Activated CD4-positive, alpha-beta T cell treated with anti-CD3 and anti-CD28 coated beads, Interleukin-2, amount 10 ng/mL, durations not matched to agents 24 days and 14 days (primary cell): ENCODE results near the gene NEDD4. TPM values are rescaled to one million over a fixed set of nuclear protein-coding genes. Genes with fewer than 3 reads are reported as not detected.
"Not testable (repeated sequence)": the region's sequence is repeated elsewhere in the genome, so short reads cannot be mapped to it uniquely, and the experiment has no call there.

Experiments
- DNase-seq: peaks from one replicate; pipeline ENCODE4 v3.0.0; 2022
- H3K27ac Mint-ChIP-seq: one replicate; pipeline ENCODE4 v1.8.0; 2022; ENCODE audit warnings: mild to moderate bottlenecking, mixed read lengths
- H3K27me3 Mint-ChIP-seq: one replicate; pipeline ENCODE4 v1.8.0; 2022; ENCODE audit warnings: mixed read lengths
- H3K36me3 Mint-ChIP-seq: one replicate; pipeline ENCODE4 v1.8.0; 2022; ENCODE audit warnings: low read depth, mild to moderate bottlenecking, mixed read lengths
- H3K4me1 Mint-ChIP-seq: one replicate; pipeline ENCODE4 v1.8.0; 2021; ENCODE audit warnings: mixed read lengths
- H3K4me3 Mint-ChIP-seq: one replicate; pipeline ENCODE4 v1.8.0; 2022; ENCODE audit warnings: mild to moderate bottlenecking, moderate library complexity, mixed read lengths
- H3K9me3 Mint-ChIP-seq: one replicate; pipeline ENCODE4 v1.8.0; 2021; ENCODE audit warnings: mixed read lengths
- intact Hi-C: fragments of 100-400 bp; cut with micrococcal nuclease; formaldehyde crosslinking; loops from one replicate; pipeline ENCODE4 v1.15.1; 2023
- total RNA-seq: library from RNA; stranded (reverse); gene quantifications from 2 replicates; pipeline ENCODE4 v1.2.3, GENCODE V29; 2022

The NEDD4 gene
- total RNA-seq, 1 donor from 2014 or later: 9.5 TPM

DNA sequence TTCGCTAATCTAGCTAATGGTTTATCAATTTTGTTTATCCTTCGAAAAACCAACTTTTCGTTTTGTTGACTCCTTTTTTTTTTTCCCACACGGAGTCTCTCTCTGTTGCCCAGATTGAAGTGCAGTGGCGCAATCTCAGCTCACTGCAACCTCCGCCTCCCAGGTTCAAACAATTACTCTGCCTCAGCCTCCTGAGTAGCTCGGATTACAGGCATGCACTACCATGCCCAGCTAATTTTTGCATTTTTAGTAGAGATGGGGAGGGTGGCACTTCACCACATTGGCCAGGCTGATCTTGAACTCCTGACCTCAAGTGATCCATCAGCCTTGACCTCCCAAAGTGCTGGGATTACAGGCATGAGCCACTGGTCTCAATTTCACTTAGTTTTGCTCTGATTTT, 29.7 kb upstream of the NEDD4 start:
- intact Hi-C loops, H3K9me3 Mint-ChIP-seq, H3K36me3 Mint-ChIP-seq, DNase-seq, H3K4me1 Mint-ChIP-seq, H3K27ac Mint-ChIP-seq, H3K4me3 Mint-ChIP-seq: not testable (repeated sequence)
- H3K27me3 Mint-ChIP-seq: peaks cover 22% of the 10 kb centered on the region

DNA sequence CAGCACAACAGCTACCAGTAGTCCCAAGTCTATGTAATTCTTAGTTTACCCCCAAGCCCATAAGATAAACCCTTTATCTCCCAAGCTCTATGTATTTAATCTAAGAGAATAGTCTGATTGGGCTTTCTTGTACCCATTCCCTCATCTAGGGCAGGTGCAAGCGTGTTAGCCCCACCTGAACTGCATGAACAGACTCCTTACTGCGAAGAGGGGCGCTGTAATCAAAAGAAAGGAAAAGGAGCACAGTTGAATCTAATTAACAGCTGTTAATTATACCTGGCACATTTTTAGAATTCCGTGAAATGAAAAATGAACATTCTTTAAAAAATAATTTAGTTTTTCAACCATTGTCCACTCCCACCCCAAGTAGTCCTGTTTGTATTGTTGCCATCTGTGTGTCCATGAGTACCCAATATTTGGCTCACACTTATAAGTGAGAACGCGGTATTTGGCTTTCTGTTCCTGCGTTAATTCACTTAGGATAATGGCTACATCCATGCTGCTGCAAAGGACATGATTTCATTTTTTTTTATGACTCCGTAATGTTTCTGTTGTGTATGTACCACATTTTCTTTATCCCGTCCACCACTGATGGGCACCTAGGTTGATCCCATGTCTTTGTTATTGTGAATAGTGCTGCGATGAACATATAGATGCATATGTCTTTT, 26.5 kb upstream of the NEDD4 start:
- Mint-ChIP-seq H3K27ac (no peak overlapping the region), H3K36me3 (no peaks in the 10 kb centered on the region), H3K4me3 (no peak overlapping the region), H3K4me1 (no peaks in the 10 kb centered on the region), H3K9me3 (peaks cover 14% of the 10 kb centered on the region), H3K27me3 (peaks cover 24% of the 10 kb centered on the region)
- intact Hi-C loops: no loop called here
- DNase-seq: no peak

DNA sequence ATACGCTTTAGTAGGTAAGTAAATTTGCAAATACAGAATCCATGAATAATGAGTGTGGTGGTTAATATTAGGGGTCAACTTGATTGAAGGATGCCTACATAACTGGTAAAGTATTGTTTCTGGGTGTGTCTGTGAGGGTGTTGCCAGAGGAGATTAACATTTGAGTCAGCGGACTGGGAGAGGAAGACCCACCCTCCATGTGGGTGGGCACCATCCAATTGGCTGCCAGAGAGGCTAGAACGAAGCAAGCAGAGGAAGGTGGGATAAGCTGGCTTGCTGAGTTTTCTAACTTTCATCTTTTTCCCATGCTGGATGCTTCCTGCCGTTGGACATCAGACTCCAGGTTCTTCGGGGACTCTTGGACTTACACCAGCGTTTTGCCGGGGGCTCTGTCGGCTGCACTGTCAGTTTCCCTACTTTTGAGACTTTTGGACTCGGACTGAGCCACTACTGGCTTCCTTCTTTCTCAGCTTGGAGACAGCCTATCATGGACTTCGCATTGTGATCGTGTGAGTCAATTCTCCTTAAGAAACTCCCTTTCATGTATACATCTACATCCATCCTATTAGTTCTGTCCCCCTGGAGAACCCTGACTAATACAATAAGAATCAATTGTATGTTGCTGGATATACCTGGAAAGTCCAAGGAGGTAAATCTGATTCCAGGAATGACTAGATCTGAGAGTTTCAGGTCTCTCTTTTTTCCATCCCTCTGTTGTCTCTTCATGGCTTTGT, 25.8 kb upstream of the NEDD4 start:
- no peaks in the 10 kb centered on the region for H3K4me1 Mint-ChIP-seq
- intact Hi-C loops: no loop called here
- no peaks in the 10 kb centered on the region for H3K36me3 Mint-ChIP-seq
- H3K27me3 Mint-ChIP-seq: peaks cover 23% of the 10 kb centered on the region
- H3K9me3 Mint-ChIP-seq: peaks cover 14% of the 10 kb centered on the region
- H3K27ac Mint-ChIP-seq: no peak overlapping the region
- H3K4me3 Mint-ChIP-seq: no peak overlapping the region
- no peak for DNase-seq

DNA sequence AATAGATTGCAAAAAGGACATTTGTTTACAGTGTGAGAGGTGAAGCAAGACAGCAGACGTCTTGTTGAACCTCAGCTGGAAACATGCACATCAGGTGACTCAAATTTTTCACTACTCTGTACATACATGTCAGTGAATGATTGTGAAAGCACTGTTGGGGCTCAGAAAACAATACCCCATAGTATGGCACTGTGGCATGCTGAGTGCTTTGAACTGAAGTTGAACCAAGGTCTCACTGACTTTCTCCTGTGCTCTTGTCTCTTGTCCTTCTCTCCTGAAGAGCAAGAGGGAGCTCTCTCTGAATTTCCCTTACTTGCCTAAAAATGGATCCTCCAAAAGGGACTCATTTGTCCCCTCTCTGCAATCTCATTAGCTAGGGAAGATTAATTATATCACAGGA, 24.5 kb upstream of the NEDD4 start:
- H3K27me3 Mint-ChIP-seq: peaks cover 22% of the 10 kb centered on the region
- DNase-seq: no peak
- H3K9me3 Mint-ChIP-seq: peaks cover 15% of the 10 kb centered on the region
- intact Hi-C loops: no loop called here
- H3K4me1 Mint-ChIP-seq: no peaks in the 10 kb centered on the region
- H3K27ac Mint-ChIP-seq: no peak overlapping the region
- H3K4me3 Mint-ChIP-seq: no peak overlapping the region
- H3K36me3 Mint-ChIP-seq: no peaks in the 10 kb centered on the region

DNA sequence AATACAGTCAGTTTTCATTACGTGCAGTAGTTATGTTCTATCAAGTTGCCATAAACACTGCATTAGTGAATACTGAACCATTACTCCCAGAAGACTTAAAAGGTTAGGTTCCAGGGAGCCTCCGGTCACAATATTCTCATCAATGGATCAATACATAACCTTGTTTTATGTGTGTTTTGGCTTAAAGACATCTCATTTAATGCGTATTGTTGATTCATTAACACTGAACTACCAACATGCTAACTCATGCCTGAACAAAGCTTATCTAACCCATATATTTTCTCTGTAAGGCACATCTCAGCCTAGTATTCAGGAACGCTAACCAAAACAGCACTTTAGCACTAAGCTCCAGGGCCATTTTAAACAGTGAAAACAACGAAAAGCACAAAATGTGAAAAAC, 24.1 kb upstream of the NEDD4 start:
- Mint-ChIP-seq H3K27ac (no peak overlapping the region), H3K9me3 (peaks cover 15% of the 10 kb centered on the region), H3K36me3 (no peaks in the 10 kb centered on the region), H3K4me1 (no peaks in the 10 kb centered on the region), H3K4me3 (no peak overlapping the region), H3K27me3 (peaks cover 19% of the 10 kb centered on the region)
- intact Hi-C loops: no loop called here
- DNase-seq: no peak

DNA sequence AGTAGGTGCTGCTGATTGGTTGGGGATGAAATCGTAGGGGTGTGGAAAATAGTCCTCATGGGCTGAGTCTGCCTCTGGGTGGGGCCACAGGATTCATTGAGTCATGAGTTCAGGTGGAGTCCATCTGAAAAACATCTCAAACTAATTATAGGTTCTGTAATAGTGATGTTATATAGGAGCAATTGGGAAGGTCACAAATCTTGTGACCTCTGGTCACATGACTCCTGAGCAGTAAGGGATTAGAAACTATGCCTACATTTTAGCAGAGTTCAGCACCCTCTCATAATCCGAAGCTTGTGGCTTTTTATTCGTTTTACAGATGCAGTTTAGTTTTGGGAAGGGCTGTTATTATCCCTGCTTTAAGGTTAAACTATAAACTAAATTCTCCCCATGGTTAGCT, 22.9 kb upstream of the NEDD4 start:
- no peaks in the 10 kb centered on the region for H3K36me3 Mint-ChIP-seq
- H3K4me1 Mint-ChIP-seq: no peaks in the 10 kb centered on the region
- peaks cover 15% of the 10 kb centered on the region for H3K9me3 Mint-ChIP-seq
- intact Hi-C loops: no loop called here
- no peak overlapping the region for H3K4me3 Mint-ChIP-seq
- no peak overlapping the region for H3K27ac Mint-ChIP-seq
- H3K27me3 Mint-ChIP-seq: peaks cover 10% of the 10 kb centered on the region
- no peak for DNase-seq

DNA sequence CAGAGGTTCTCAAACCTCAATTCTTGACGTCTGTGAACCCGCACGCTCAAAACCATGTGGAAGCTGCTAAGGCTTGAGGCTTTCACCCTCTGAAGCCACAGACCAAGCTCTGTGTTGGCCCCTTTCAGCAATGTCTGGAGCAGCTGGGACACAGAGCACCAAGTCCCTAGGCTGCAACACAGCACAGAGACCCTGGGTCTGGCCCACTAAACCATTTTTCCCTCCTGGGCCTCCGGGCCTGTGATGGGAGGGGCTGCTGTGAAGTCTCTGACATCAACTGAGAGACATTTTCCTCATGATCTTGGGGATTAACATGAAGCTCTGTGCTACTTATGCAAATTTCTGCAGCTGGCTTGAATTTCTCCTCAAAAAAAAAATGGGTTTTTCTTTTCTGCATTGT, 21.3 kb upstream of the NEDD4 start:
- Mint-ChIP-seq H3K27ac (no peak overlapping the region), H3K4me3 (no peak overlapping the region), H3K36me3 (no peaks in the 10 kb centered on the region), H3K27me3 (peaks cover 8% of the 10 kb centered on the region), H3K9me3 (peaks cover 15% of the 10 kb centered on the region), H3K4me1 (no peaks in the 10 kb centered on the region)
- intact Hi-C loops: no loop called here
- no peak for DNase-seq

DNA sequence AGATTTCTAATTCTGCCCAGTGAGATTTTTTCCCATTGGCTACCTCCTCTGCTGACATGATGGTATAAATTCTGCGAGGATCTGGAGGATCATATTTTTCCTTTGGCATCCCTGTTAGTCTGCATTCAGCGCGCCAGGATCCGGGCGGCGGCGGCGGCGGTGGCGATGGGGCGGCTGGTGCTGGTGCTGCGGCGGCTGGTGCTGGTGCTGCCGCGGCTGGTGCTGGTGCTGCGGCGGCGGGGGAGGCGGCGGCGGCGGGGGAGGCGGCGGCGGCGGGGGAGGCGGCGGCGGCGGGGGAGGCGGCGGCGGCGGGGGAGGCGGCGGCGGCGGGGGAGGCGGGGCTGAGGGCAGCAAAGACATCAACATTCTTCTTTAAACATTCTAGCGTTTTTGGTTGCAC, 13.6 kb upstream of the NEDD4 start:
- H3K9me3 Mint-ChIP-seq, H3K36me3 Mint-ChIP-seq, DNase-seq, H3K4me1 Mint-ChIP-seq, intact Hi-C loops, H3K27ac Mint-ChIP-seq: not testable (repeated sequence)
- peak overlapping the region; percentile 57 for H3K4me3 Mint-ChIP-seq
- peaks cover 28% of the 10 kb centered on the region for H3K27me3 Mint-ChIP-seq

DNA sequence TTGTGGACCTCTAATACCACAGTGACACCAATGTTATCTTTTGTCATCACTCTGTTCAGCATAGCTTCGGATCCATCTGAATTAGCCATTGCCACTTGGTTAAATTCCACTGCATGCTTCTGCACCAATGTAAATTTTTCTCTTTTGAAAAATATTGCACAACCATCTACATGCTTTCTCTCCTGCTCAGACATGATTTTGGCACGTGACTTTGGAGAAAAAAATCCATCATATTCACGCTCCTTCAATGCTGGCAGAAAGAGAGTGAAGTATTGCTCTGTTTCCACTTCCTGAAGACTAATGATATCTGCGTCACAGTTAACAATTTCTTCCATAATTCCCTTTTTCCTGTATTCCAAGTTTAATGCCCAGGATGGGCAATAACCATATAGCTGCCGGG, 13.0 kb upstream of the NEDD4 start:
- H3K27ac Mint-ChIP-seq, H3K4me1 Mint-ChIP-seq, DNase-seq, H3K36me3 Mint-ChIP-seq, H3K4me3 Mint-ChIP-seq, intact Hi-C loops, H3K9me3 Mint-ChIP-seq: not testable (repeated sequence)
- H3K27me3 Mint-ChIP-seq: peaks cover 29% of the 10 kb centered on the region

DNA sequence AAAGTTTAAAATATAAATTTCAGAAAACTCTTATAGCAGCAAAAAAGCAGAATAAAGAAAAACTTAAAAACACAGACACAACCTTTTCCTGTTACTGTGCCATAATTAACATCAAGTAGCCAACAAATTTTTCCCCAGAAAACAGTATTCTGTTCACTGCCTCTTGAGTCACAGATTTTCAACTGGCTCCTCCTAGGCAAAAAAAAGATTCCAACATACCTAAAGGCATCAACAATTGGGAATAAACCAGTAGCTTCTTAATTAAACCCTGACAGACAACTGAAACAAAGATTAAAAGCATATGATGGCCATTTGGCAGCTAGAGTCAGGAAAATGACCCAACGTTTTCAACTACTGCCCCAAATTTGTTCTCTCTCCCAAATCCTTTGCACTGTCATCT, 10.9 kb upstream of the NEDD4 start:
- intact Hi-C loops, H3K36me3 Mint-ChIP-seq, H3K4me1 Mint-ChIP-seq, H3K9me3 Mint-ChIP-seq, DNase-seq, H3K27ac Mint-ChIP-seq, H3K4me3 Mint-ChIP-seq: not testable (repeated sequence)
- peaks cover 39% of the 10 kb centered on the region for H3K27me3 Mint-ChIP-seq

DNA sequence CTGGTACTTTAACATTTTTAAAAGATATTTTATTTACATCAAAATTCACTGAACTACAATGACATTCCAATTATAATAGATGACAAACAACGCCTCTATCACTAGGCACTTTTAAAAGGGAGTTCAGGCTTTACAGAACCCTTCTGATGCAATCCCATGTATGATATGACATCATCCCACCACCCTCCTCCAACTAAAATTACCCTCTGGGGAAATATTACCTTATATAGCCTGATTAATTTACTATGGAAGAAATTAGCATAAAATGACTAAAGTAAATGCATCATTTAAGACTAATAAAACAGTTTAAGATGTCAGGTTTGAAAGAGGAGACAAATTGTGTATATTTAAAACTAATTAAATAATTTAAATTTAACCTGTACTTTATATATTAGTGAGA, 10.4 kb upstream of the NEDD4 start:
- H3K4me1 Mint-ChIP-seq, DNase-seq, H3K9me3 Mint-ChIP-seq, H3K4me3 Mint-ChIP-seq, intact Hi-C loops, H3K36me3 Mint-ChIP-seq, H3K27ac Mint-ChIP-seq: not testable (repeated sequence)
- H3K27me3 Mint-ChIP-seq: peaks cover 41% of the 10 kb centered on the region

DNA sequence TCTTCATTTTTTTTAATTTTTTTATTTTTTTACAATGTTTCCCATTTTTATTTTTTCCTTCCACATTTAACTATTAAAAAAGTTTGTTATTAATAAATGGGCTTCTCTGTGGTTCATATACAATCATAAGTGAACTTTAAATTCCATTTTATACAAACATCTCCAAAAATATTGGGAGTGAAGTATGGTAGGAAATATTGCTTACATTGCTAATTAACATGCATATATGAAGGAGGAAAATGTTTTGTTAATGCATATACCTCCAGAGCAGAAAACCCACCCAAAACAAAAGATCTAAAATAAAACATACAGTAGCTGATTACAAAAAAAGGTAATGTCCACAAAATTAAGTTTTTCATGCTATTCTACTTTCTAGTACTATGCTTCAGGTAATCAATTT, 9.9 kb upstream of the NEDD4 start:
- H3K27me3 Mint-ChIP-seq: peaks cover 42% of the 10 kb centered on the region
- H3K4me1 Mint-ChIP-seq, DNase-seq, intact Hi-C loops, H3K4me3 Mint-ChIP-seq, H3K27ac Mint-ChIP-seq, H3K36me3 Mint-ChIP-seq, H3K9me3 Mint-ChIP-seq: not testable (repeated sequence)

DNA sequence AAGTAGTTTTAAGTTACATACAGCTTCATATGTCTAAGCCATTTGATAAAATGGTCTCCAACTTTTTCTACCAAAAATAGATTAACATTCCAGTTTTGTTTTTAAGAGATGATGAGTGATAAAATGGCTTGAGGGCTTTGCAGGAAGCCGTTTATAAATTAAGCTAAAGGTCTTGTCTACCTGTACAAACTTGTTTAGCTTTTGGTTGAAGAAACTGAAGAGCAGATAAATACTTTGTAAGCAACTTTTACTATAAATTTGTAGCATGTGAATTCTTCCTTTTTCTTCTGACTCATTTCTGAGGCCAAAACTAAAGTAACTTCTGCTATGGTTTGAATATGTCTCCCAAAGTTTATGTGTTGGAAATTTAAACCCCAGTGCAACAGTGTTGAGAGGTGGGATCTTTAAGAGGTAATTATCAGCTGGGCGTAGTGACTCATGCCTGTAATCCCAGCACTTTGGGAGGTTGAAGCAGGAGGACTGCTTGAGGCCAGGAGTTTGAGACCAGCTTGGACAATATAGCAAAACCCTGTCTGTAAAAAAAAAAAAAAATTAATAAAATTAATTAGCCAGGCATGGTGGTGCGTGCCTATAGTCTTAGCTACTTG, 8.2 kb upstream of the NEDD4 start:
- intact Hi-C loops: no loop called here
- Mint-ChIP-seq H3K4me3 (no peak overlapping the region), H3K27ac (no peak overlapping the region), H3K36me3 (no peaks in the 10 kb centered on the region), H3K27me3 (peaks cover 50% of the 10 kb centered on the region), H3K4me1 (no peaks in the 10 kb centered on the region), H3K9me3 (no peaks in the 10 kb centered on the region)
- no peak for DNase-seq

DNA sequence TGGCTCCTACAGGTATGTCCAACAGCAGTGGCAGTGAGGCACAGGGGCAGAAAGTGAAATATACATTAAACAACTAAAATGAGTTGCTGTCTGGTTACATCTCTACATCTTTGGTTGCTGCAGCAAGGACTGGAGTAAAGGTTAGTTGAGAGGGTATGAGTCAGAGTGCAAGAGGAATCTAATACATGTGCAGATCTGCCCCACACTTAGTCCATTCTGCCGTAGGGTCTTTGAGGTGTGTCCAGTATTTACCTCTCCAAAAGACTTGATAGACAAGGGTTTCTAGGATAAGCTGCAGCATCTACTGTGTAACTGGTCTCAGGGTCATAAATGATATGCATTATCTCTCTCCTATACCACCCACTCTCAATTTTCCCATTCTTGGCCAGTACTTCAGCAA, 6.2 kb upstream of the NEDD4 start:
- Mint-ChIP-seq H3K27me3 (peaks cover 58% of the 10 kb centered on the region), H3K4me3 (no peak overlapping the region)
- no peak for DNase-seq

More for the DNA sequence above, 6.2 kb upstream of the NEDD4 start:
- Mint-ChIP-seq H3K27ac (no peak overlapping the region), H3K9me3 (no peaks in the 10 kb centered on the region), H3K36me3 (no peaks in the 10 kb centered on the region), H3K4me1 (no peaks in the 10 kb centered on the region)
- intact Hi-C loops: no loop called here
